ENCODE data around the gene CCSAP.
"Not testable (repeated sequence)": the region's sequence is repeated elsewhere in the genome, so short reads cannot be mapped to it uniquely, and the experiment has no call there.

CCSAP gene

GRCh38 chr1:229325401-229325800 lies 17.4 kb downstream of the CCSAP start:
- no peak for DNase-seq

- no peak for DNase-seq
Measured at GRCh38 chr1:229323885-229324553, 18.8 kb downstream of the CCSAP start.

GRCh38 chr1:229323201-229323600 lies 19.6 kb downstream of the CCSAP start:
- no peak for DNase-seq

- no peak for DNase-seq
Measured at GRCh38 chr1:229319487-229319886, 23.4 kb downstream of the CCSAP start.

GRCh38 chr1:229318056-229318455 lies 24.8 kb downstream of the CCSAP start:
- DNase-seq, result no peak

- DNase-seq, result no peak
Measured at GRCh38 chr1:229316166-229316565, 26.7 kb downstream of the CCSAP start.

- DNase-seq, result no peak
Measured at GRCh38 chr1:229310833-229311232, 32.0 kb downstream of the CCSAP start.

GRCh38 chr1:229309684-229310083 lies 33.2 kb downstream of the CCSAP start:
- DNase-seq, result no peak

GRCh38 chr1:229309074-229309473 lies 33.8 kb downstream of the CCSAP start:
- DNase-seq, result no peak

- no peak for DNase-seq
Measured at GRCh38 chr1:229305392-229305791, 37.5 kb downstream of the CCSAP start.

- DNase-seq, result no peak
Measured at GRCh38 chr1:229303855-229304254, 39.0 kb downstream of the CCSAP start.

- DNase-seq, result no peak
Measured at GRCh38 chr1:229302740-229303139, 40.1 kb downstream of the CCSAP start.

GRCh38 chr1:229300099-229300757 lies 42.6 kb downstream of the CCSAP start:
- DNase-seq, result no peak

GRCh38 chr1:229298887-229299503 lies 43.9 kb downstream of the CCSAP start:
- DNase-seq, result no peak

GRCh38 chr1:229298420-229298819 lies 44.4 kb downstream of the CCSAP start:
- DNase-seq, result no peak

- no peak for DNase-seq
Measured at GRCh38 chr1:229297746-229298145, 45.1 kb downstream of the CCSAP start.

GRCh38 chr1:229296541-229296941 lies 46.3 kb downstream of the CCSAP start:
- no peak for DNase-seq

GRCh38 chr1:229295745-229296144 lies 47.1 kb downstream of the CCSAP start:
- no peak for DNase-seq

- no peak for DNase-seq
Measured at GRCh38 chr1:229293528-229294204, 49.2 kb downstream of the CCSAP start.

GRCh38 chr1:229291686-229292085 lies 51.2 kb downstream of the CCSAP start:
- DNase-seq, result not testable (repeated sequence)

GRCh38 chr1:229288516-229288915 lies 54.3 kb downstream of the CCSAP start:
- DNase-seq, result no peak

GRCh38 chr1:229287267-229287666 lies 55.6 kb downstream of the CCSAP start:
- DNase-seq, result no peak

- no peak for DNase-seq
Measured at GRCh38 chr1:229286099-229286766, 56.6 kb downstream of the CCSAP start.
